Right lobe of liver (tissue), 6 donors: ENCODE data around the gene MICU1. TPM values are rescaled to one million over a fixed set of nuclear protein-coding genes. Genes with fewer than 3 reads are reported as not detected.

Experiments used
- ATAC-seq, 4 donors: fragments of 200-7000 bp; cut with Tn5 transposase; one replicate each; pipeline ENCODE4 v1.9.1; 2020; ENCODE audit warnings: mild to moderate bottlenecking in 4 of 4, moderate library complexity in 4 of 4
- DNase-seq, 3 donors: peaks; one replicate each; pipeline ENCODE4 v3.0.0-alpha.2; 2020
- H3K27ac ChIP-seq, 3 donors: fragments of 200-600 bp; one replicate each; pipeline ENCODE4 v1.8.0; 2022
- H3K27me3 ChIP-seq, 2 donors: fragments of 200-600 bp; one replicate each; pipeline ENCODE4 v1.8.0; 2022
- H3K36me3 ChIP-seq, 4 donors: fragments of 200-600 bp; sonication (generic) in 1 of 4; one replicate each; pipeline versions ENCODE4 v1.5.1 to v1.8.0; 2017 to 2022; ENCODE audit warnings: control low read depth in 1 of 4
- H3K4me1 ChIP-seq, 4 donors: fragments of 200-600 bp; sonication (generic) in 1 of 4; one replicate each; pipeline versions ENCODE4 v1.5.1 to v1.8.0; 2017 to 2022; ENCODE audit warnings: control low read depth in 1 of 4
- H3K4me3 ChIP-seq, 3 donors: fragments of 200-600 bp; one replicate each; pipeline ENCODE4 v1.8.0; 2022
- H3K9me3 ChIP-seq, 4 donors: fragments of 200-600 bp; sonication (generic) in 1 of 4; one replicate each; pipeline versions ENCODE4 v1.5.1 to v1.8.0; 2017 to 2022; ENCODE audit warnings: control low read depth in 1 of 4
- CTCF ChIP-seq, 4 donors: fragments of 200-600 bp in 3 of 4; fragments of 450-650 bp in 1 of 4; IDR thresholded peaks; one replicate each; pipeline versions ENCODE4 v1.5.1 to v1.8.0; 2016 to 2022; ENCODE audit warnings: antibody characterized with exemption in 4 of 4, mild to moderate bottlenecking in 2 of 4
- POLR2A ChIP-seq: fragments of 450-650 bp; IDR thresholded peaks from one replicate; pipeline ENCODE4 v1.6.1; 2017; ENCODE audit warnings: antibody characterized with exemption, mild to moderate bottlenecking
- WGBS: methylation state at CpG from one replicate; pipeline ENCODE4 v1.1.6; 2018; ENCODE audit warnings: low coverage, low lambda C conversion rate; ENCODE audit not compliant: insufficient coverage; ENCODE audit errors: missing lambda C conversion rate; 5-methylcytosine and 5-hydroxymethylcytosine counted together
- intact Hi-C, 2 donors: fragments of 100-400 bp; cut with DNase I; formaldehyde crosslinking; loops; one replicate each; pipeline versions ENCODE4 v1.11.2 to v1.14.1; 2022
- total RNA-seq, 6 experiments: library from RNA; depleted of rRNA in 2 of 6; stranded (reverse); fragments of >200 nt in 2 of 6; fragmentation: NEBNext Ultra II Directional in 3 of 6; extraction: Animal tissue kit (Norgen Biotek cat#: 25700) in 3 of 6; gene quantifications; one replicate each; pipeline versions ENCODE4 v1.1.0 to v1.2.4, GENCODE V29; 2016 to 2023
- donor health status: DM: no; HTN: yes; CAD: no.
- donor health status: DM: no; HTN: no; CAD: no.
- donor health status: DM: no; HTN: no; CAD: no.
- donor health status: DM: no; HTN: yes; CAD: no.
- donor health status: DM: no; HTN: yes; CAD: no.

Gene MICU1
- total RNA-seq, 6 experiments from 2014 or later = 25.3 to 55.3 (median 38.2) TPM

GRCh38 chr10:72421885-72422540 is 203.9 kb downstream of the MICU1 start:
- intact Hi-C loops = no loop called here

GRCh38 chr10:72419241-72419640 is 206.6 kb downstream of the MICU1 start:
- no peak for DNase-seq
- H3K9me3 ChIP-seq = no peaks in the 10 kb centered on the region
- TF ChIP-seq CTCF (IDR thresholded peaks at IDR 0.05) = no peak
- TF ChIP-seq POLR2A = no peak

More at GRCh38 chr10:72421885-72422540, 203.9 kb downstream of the MICU1 start:
- H3K4me3 ChIP-seq = no peak overlapping the region
- TF ChIP-seq POLR2A (no peak), CTCF (IDR thresholded peaks at IDR 0.05) (no peak)
- no peaks in the 10 kb centered on the region for H3K9me3 ChIP-seq
- no peak overlapping the region for H3K27ac ChIP-seq
- 100% methylated on average over 1 of the region's 1 CpG for WGBS
- no peak for DNase-seq
- H3K4me1 ChIP-seq = no peaks in the 10 kb centered on the region
- H3K36me3 ChIP-seq = peaks cover 0 to 31% (median 0%) of the 10 kb centered on the region in 4 donors
- ATAC-seq = no peak
- H3K27me3 ChIP-seq = no peaks in the 10 kb centered on the region

GRCh38 chr10:72418679-72419078 is 207.2 kb downstream of the MICU1 start:
- Histone ChIP-seq H3K36me3 (peaks cover 0 to 36% (median 0%) of the 10 kb centered on the region in 4 donors), H3K9me3 (no peaks in the 10 kb centered on the region), H3K4me3 (no peak overlapping the region), H3K27me3 (no peaks in the 10 kb centered on the region), H3K27ac (no peak overlapping the region), H3K4me1 (no peaks in the 10 kb centered on the region)
- TF ChIP-seq CTCF (IDR thresholded peaks at IDR 0.05) = no peak
- ATAC-seq (no peak), DNase-seq (no peak)
- 55% methylated on average over 3 of the region's 3 CpGs for WGBS
- intact Hi-C loops = no loop called here

More at GRCh38 chr10:72419241-72419640, 206.6 kb downstream of the MICU1 start:
- no peaks in the 10 kb centered on the region for H3K27me3 ChIP-seq
- H3K27ac ChIP-seq = no peak overlapping the region
- intact Hi-C loops = no loop called here
- no peaks in the 10 kb centered on the region for H3K4me1 ChIP-seq
- peaks cover 0 to 36% (median 0%) of the 10 kb centered on the region in 4 donors for H3K36me3 ChIP-seq
- no peak overlapping the region for H3K4me3 ChIP-seq
- 96% methylated on average over 2 of the region's 2 CpGs for WGBS
- ATAC-seq = no peak

GRCh38 chr10:72417971-72418370 is 207.9 kb downstream of the MICU1 start:
- no peaks in the 10 kb centered on the region for H3K27me3 ChIP-seq
- no peak for TF ChIP-seq CTCF (IDR thresholded peaks at IDR 0.05)
- no peak for TF ChIP-seq POLR2A
- peaks cover 0 to 34% (median 0%) of the 10 kb centered on the region in 4 donors for H3K36me3 ChIP-seq
- ATAC-seq (no peak), DNase-seq (no peak)
- intact Hi-C loops = no loop called here
- no peaks in the 10 kb centered on the region for H3K4me1 ChIP-seq
- H3K27ac ChIP-seq = no peak overlapping the region
- WGBS = 0% methylated on average over 1 of the region's 1 CpG
- no peak overlapping the region for H3K4me3 ChIP-seq
- no peaks in the 10 kb centered on the region for H3K9me3 ChIP-seq
